Transverse colon (tissue), 4 donors: ENCODE results near the gene FZD1. TPM values are rescaled to one million over a fixed set of nuclear protein-coding genes. Genes with fewer than 3 reads are reported as not detected.

Experiments
- DNase-seq: peaks from one replicate; pipeline ENCODE4 v3.0.0-alpha.2; 2019
- H3K27ac ChIP-seq, 4 donors: fragments of 200-600 bp; sonication (generic); 2 replicates each; pipeline ENCODE4 v1.5.1; 2016 to 2018; ENCODE audit warnings: inconsistent platforms in 4 of 4
- H3K27me3 ChIP-seq: fragments of 200-600 bp; sonication (generic); 2 replicates; pipeline ENCODE4 v1.5.1; 2017; ENCODE audit warnings: inconsistent platforms
- H3K36me3 ChIP-seq, 4 donors: fragments of 200-600 bp; sonication (generic); 2 replicates each; pipeline ENCODE4 v1.5.1; 2017 to 2019; ENCODE audit warnings: inconsistent platforms in 4 of 4
- H3K4me1 ChIP-seq, 4 donors: fragments of 200-600 bp; sonication (generic); 2 replicates each; pipeline ENCODE4 v1.5.1; 2017 to 2020; ENCODE audit warnings: inconsistent platforms in 4 of 4
- H3K4me3 ChIP-seq, 4 donors: fragments of 200-600 bp; sonication (generic); 1 replicate in 1 of 4; 2 replicates in 3 of 4; pipeline versions ENCODE4 v1.5.1 to v1.6.1; 2017 to 2019; ENCODE audit warnings: inconsistent platforms in 4 of 4
- H3K9me3 ChIP-seq, 2 donors: fragments of 200-600 bp; sonication (generic); 2 replicates each; pipeline ENCODE4 v1.5.1; 2017 to 2019; ENCODE audit warnings: inconsistent platforms in 2 of 2
- CTCF ChIP-seq, 5 experiments: fragments of 200-600 bp in 3 of 5; fragments of 450-650 bp in 2 of 5; sonication (generic) in 3 of 5; IDR thresholded peaks; 1 replicate in 2 of 5; 2 replicates in 3 of 5; pipeline ENCODE4 v1.5.1; 2016 to 2017; ENCODE audit warnings: antibody characterized with exemption in 5 of 5, inconsistent platforms in 3 of 5, mild to moderate bottlenecking in 2 of 5, moderate library complexity in 1 of 5
- EP300 ChIP-seq: sonication (generic); formaldehyde crosslinking; IDR thresholded peaks from one replicate; pipeline ENCODE4 v1.6.1; 2017; ENCODE audit warnings: antibody characterized with exemption, low read depth
- POLR2A ChIP-seq: fragments of 450-650 bp; IDR thresholded peaks from one replicate; pipeline ENCODE4 v1.6.1; 2016; ENCODE audit warnings: antibody characterized with exemption, mild to moderate bottlenecking, moderate library complexity
- POLR2AphosphoS5 ChIP-seq, 3 donors: sonication (generic); formaldehyde crosslinking; IDR thresholded peaks; one replicate each; pipeline ENCODE4 v1.6.1; 2016; ENCODE audit warnings: antibody characterized with exemption in 3 of 3
- WGBS, 2 donors: methylation state at CpG; one replicate each; pipeline ENCODE4 v1.1.5; 2018; ENCODE audit warnings: low coverage in 1 of 2; 5-methylcytosine and 5-hydroxymethylcytosine counted together
- in situ Hi-C, 4 donors: fragments of 200-750 bp; cut with MboI; loops; one replicate each; pipeline versions ENCODE4 v1.15.0 to v1.15.1; 2017; ENCODE audit warnings: low sequenced_read_pairs in 3 of 4, low pct_ligation_motif_present in 1 of 4, low pct_unique_long_range_greater_than_20kb in 1 of 4
- intact Hi-C: fragments of 100-400 bp; cut with DNase I; formaldehyde crosslinking; loops from one replicate; pipeline ENCODE4 v1.15.1; 2023; ENCODE audit warnings: low total_unique reads
- total RNA-seq, 4 donors: library from RNA; depleted of rRNA; stranded (reverse); fragments of >200 nt; gene quantifications; one replicate each; pipeline ENCODE4 v1.1.0, GENCODE V29; 2016

The FZD1 gene
- total RNA-seq, 4 donors from 2014 or later, result 5.6 to 9.6 (median 8.1) TPM

- no peak overlapping the region for H3K4me3 ChIP-seq
- intact Hi-C loops (no loop called here), in situ Hi-C loops (no loop called here)
- DNase-seq, result no peak
- H3K27ac ChIP-seq, result no peak overlapping the region
- no peaks in the 10 kb centered on the region for H3K36me3 ChIP-seq
- 75 to 88% methylated on average over 1 of the region's 1 CpG for WGBS, 2 donors
- TF ChIP-seq CTCF (IDR thresholded peaks at IDR 0.05) (no peak), EP300 (no peak), POLR2A (no peak), POLR2AphosphoS5 (IDR thresholded peaks at IDR 0.05) (no peak)
- no peaks in the 10 kb centered on the region for H3K27me3 ChIP-seq
- no peaks in the 10 kb centered on the region for H3K9me3 ChIP-seq
- no peaks in the 10 kb centered on the region for H3K4me1 ChIP-seq
Observed at GRCh38 chr7:91297939-91298338, 33.7 kb downstream of the FZD1 start.

DNA sequence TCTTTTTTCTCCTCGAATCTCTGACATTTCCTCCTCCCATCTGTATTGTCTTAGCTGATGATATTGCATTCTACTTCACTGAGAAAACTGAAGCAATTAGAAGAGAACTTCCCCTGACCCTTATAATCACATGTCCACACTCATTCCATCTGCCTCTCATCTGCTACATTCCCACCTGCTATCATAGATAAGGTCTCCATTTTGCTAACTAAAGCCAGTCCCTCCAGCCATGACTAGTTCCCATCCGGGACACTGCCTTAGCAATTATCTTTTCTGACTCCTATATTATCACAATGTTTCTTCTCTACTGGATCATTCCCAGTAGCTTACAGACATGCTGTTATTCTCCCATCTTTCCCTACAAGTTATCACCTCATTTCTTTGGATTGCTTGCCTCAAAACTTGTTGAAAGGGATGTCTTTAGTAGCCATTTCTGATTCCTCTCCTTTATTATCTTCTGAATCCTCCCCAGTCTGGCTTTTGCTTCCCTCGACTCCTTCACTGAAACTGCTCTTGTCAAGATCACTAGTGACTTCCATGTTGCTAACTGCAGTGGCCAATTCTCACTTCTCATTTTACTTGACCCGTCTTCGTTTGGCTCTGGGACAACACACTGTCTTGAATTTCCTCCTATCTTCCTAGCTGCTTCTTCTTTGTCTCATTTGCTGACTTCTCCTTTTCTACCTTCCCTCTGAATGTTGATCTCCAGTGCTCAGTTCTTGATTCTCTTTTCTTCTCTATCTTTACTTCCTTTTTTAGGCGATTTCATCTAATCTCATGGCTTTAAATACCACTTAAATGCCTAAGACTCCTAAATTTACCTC is 35.9 kb downstream of the FZD1 start:
- DNase-seq, result no peak

DNA sequence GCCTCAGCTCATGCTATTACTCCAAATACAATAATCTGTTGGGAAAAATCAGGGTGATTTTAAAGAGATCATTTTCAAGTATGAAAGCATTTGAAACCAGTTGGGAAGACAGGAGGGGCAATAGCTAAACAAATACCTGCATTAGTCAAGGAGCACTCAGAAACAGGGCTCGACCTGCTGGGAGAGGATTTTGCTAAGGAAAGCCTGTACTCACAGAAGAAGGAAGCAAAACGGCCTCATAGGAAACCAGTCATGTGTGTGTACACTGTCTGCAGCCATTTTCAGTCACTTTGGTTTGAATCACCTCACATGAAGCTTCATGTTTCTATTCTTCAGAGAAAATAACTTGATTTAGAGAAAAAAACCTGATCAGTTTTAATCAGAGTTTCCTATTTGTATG is 38.6 kb downstream of the FZD1 start:
- H3K36me3 ChIP-seq, result no peaks in the 10 kb centered on the region
- in situ Hi-C loops (no loop called here), intact Hi-C loops (loop anchor here (5.0 kb wide), 1 partner anchor 1285 kb away; no protein-coding TSS in a partner anchor)
- no peak for TF ChIP-seq POLR2AphosphoS5 (IDR thresholded peaks at IDR 0.05)
- no peak for TF ChIP-seq POLR2A
- TF ChIP-seq EP300, result no peak
- TF ChIP-seq CTCF (IDR thresholded peaks at IDR 0.05), result no peak
- H3K9me3 ChIP-seq, result no peaks in the 10 kb centered on the region
- no peaks in the 10 kb centered on the region for H3K4me1 ChIP-seq
- no peaks in the 10 kb centered on the region for H3K27me3 ChIP-seq
- H3K27ac ChIP-seq, result no peak overlapping the region
- no peak overlapping the region for H3K4me3 ChIP-seq
- 39 to 57% methylated on average over 2 of the region's 2 CpGs for WGBS, 2 donors
- DNase-seq, result no peak

More for the DNA sequence above, 35.9 kb downstream of the FZD1 start:
- TF ChIP-seq POLR2AphosphoS5 (IDR thresholded peaks at IDR 0.05), result no peak
- TF ChIP-seq POLR2A, result no peak
- no peak for TF ChIP-seq EP300
- TF ChIP-seq CTCF (IDR thresholded peaks at IDR 0.05), result no peak
- Histone ChIP-seq H3K4me1 (no peaks in the 10 kb centered on the region), H3K27me3 (no peaks in the 10 kb centered on the region), H3K36me3 (no peaks in the 10 kb centered on the region), H3K27ac (no peak overlapping the region), H3K9me3 (no peaks in the 10 kb centered on the region), H3K4me3 (no peak overlapping the region)
- in situ Hi-C loops (no loop called here), intact Hi-C loops (loop anchor here (5.0 kb wide), 1 partner anchor 1287 kb away; no protein-coding TSS in a partner anchor)
- WGBS, 2 donors, result 71 to 84% methylated on average over 6 of the region's 6 CpGs

DNA sequence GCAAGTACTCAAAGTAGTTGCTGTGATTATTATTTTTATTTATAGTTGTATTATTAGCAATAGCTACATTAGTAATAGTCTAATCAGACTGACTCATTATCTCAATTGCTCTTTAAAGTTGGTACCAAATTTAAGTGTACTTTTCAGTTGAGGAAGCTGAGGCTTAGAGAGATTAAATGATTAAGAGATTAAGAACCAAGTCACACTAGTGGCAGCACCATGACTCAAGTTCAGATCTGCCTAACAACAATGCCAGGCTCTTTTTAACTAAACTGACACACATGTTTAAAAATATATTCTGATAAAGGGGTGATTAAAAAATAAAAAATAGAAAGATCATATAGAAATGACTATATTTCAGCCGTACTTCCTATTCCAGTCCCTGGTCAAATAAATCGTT is 42.0 kb downstream of the FZD1 start:
- no peak for DNase-seq
- intact Hi-C loops (no loop called here), in situ Hi-C loops (no loop called here)
- no peaks in the 10 kb centered on the region for H3K4me1 ChIP-seq
- no peak overlapping the region for H3K27ac ChIP-seq
- no peaks in the 10 kb centered on the region for H3K27me3 ChIP-seq
- 81 to 87% methylated on average over 2 of the region's 2 CpGs for WGBS, 2 donors
- H3K4me3 ChIP-seq, result no peak overlapping the region
- no peaks in the 10 kb centered on the region for H3K36me3 ChIP-seq
- no peaks in the 10 kb centered on the region for H3K9me3 ChIP-seq
- no peak for TF ChIP-seq EP300
- no peak for TF ChIP-seq POLR2AphosphoS5 (IDR thresholded peaks at IDR 0.05)
- no peak for TF ChIP-seq CTCF (IDR thresholded peaks at IDR 0.05)
- no peak for TF ChIP-seq POLR2A
